Cardiac muscle cell (in vitro differentiated cells and primary cell): ENCODE measurements around the gene TP53. TPM values are rescaled to one million over a fixed set of nuclear protein-coding genes. Genes with fewer than 3 reads are reported as not detected.
"Not testable (repeated sequence)": the region's sequence is repeated elsewhere in the genome, so short reads cannot be mapped to it uniquely, and the experiment has no call there.

Experiments
- DNase-seq, 2 donors: peaks; one replicate each; pipeline versions ENCODE4 v3.0.0 to v3.0.0-alpha.2; 2010 to 2017; ENCODE audit warnings: low read depth in 1 of 2, low spot score in 1 of 2
- H3K27ac ChIP-seq: fragments of 200-600 bp; sonication (generic); 2 replicates; pipeline ENCODE4 v1.5.1; 2016
- H3K27me3 ChIP-seq: fragments of 200-600 bp; sonication (generic); 2 replicates; pipeline ENCODE4 v1.6.0; 2016; ENCODE audit warnings: control low read depth
- H3K36me3 ChIP-seq: fragments of 200-600 bp; sonication (generic); 2 replicates; pipeline ENCODE4 v1.5.1; 2016; ENCODE audit warnings: control low read depth
- H3K4me1 ChIP-seq: fragments of 200-600 bp; sonication (generic); 2 replicates; pipeline ENCODE4 v1.8.1; 2017; ENCODE audit warnings: low read depth, mild to moderate bottlenecking, mixed run types
- H3K4me3 ChIP-seq: fragments of 200-600 bp; sonication (generic); 2 replicates; pipeline ENCODE4 v1.5.1; 2016; ENCODE audit warnings: mild to moderate bottlenecking
- H3K9me3 ChIP-seq: fragments of 200-600 bp; sonication (generic); 2 replicates; pipeline ENCODE4 v1.5.1; 2017; ENCODE audit warnings: low read depth, mild to moderate bottlenecking, control low read depth
- polyA plus RNA-seq: library from polyadenylated mRNA; unstranded; fragments of >200 nt; fragmentation: Nextera tagmentation; extraction: Ambion mirVana; gene quantifications from 2 replicates; pipeline ENCODE4 v1.2.1, GENCODE V29; 2016
- total RNA-seq: library from RNA; depleted of rRNA; stranded (reverse); fragments of >200 nt; gene quantifications from 2 replicates; pipeline ENCODE4 v1.2.3, GENCODE V29; 2016
- TF ChIP-seq, protein P1 (sequence below): IDR thresholded peaks from 2 replicates; pipeline ENCODE4 v1.5.1; 2012; ENCODE audit warnings: low read depth, mild to moderate bottlenecking, low read length

TP53 gene
- total and polyA plus RNA-seq, 2 experiments from 2014 or later = 25.4 to 28.9 TPM

- Histone ChIP-seq H3K36me3 (no peaks in the 10 kb centered on the region), H3K9me3 (no peaks in the 10 kb centered on the region), H3K4me1 (peaks cover 16% of the 10 kb centered on the region), H3K27me3 (no peaks in the 10 kb centered on the region), H3K27ac (no peak within 1 kb of the TSS), H3K4me3 (no peak within 1 kb of the TSS)
- DNase-seq = no peak
- TF ChIP-seq, protein P1, sequence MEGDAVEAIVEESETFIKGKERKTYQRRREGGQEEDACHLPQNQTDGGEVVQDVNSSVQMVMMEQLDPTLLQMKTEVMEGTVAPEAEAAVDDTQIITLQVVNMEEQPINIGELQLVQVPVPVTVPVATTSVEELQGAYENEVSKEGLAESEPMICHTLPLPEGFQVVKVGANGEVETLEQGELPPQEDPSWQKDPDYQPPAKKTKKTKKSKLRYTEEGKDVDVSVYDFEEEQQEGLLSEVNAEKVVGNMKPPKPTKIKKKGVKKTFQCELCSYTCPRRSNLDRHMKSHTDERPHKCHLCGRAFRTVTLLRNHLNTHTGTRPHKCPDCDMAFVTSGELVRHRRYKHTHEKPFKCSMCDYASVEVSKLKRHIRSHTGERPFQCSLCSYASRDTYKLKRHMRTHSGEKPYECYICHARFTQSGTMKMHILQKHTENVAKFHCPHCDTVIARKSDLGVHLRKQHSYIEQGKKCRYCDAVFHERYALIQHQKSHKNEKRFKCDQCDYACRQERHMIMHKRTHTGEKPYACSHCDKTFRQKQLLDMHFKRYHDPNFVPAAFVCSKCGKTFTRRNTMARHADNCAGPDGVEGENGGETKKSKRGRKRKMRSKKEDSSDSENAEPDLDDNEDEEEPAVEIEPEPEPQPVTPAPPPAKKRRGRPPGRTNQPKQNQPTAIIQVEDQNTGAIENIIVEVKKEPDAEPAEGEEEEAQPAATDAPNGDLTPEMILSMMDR = no peak
Measured at GRCh38 chr17:7629939-7630571, 57.2 kb downstream of the TP53 start, which contains the start of gene SHBG. Gene SHBG, plus strand, starts transcription at chr17:7630135. Its CDS starts 38 bp downstream, at chr17:7630173.

DNA sequence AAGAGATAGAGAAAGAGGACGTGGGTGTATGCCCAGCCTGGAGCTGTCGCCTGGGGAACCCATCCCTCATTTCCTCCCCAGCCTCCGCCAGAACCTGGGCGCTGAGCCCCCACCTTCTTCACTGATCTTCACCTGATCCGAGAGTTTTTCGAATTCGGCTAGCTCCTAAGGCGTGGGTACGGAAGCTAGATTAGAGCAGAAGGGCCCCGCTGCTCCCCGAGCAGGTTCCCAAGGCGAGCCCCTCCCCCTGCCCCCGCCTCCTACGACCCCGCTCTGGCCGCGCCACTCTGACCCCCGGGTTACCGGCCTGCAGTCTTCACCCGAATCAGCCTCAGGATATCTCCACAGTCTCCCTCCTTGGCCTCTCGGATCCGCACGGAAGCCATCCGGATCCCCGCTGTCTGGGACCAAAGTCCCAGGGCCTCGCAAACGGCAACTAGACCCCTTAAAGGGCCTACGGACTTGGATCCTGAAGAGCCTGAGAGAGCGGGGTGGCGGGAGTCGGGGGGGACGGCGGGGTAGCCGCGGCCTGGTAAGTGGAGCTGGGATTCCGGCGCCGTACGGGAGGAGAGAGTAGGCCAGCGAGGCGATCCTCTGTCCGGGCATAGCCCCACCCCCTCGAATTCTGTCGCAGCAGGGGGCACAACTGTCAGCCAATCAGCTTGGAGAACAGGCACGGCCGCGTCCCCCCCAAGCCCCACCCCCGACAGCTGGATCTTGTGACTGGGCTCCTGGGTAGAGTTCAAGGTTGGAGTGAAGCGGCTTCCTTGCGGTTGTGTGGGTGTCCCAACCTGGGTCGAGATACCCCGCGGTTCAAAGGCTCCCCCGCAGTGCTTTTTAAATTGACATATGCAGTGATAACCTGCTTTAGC lies 59.8 kb downstream of the TP53 start, which contains the start of gene SAT2:
TSS of gene SAT2 (minus strand) at position 572 of the 872 bp plus-strand sequence. CDS start at position 386, 186 bp downstream.
- TF ChIP-seq, protein P1 = no peak
- H3K4me1 ChIP-seq = peaks cover 9% of the 10 kb centered on the region
- peak; percentile 96 to 98 for DNase-seq
- no peaks in the 10 kb centered on the region for H3K36me3 ChIP-seq
- H3K4me3 ChIP-seq = peak within 1 kb of the TSS; percentile 65
- H3K27ac ChIP-seq = peak within 1 kb of the TSS; percentile 97
- H3K9me3 ChIP-seq = no peaks in the 10 kb centered on the region
- H3K27me3 ChIP-seq = no peaks in the 10 kb centered on the region

DNA sequence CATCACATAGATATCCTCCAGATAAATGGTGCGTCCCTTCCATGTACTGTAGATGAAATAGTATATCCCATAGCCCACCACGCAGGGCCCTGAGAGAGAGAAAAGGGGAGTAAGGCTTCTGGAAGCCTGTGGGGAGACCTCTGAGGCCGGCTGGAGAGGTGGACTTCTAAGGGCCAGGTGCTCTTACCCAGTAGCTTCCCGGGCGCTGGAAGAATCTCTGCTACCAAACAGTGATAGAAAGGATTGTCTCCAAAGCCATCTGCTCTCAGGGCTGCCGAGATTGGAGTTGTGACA lies 60.4 kb downstream of the TP53 start:
- peak in 1 of 2 donors; percentile 21 for DNase-seq
- no peaks in the 10 kb centered on the region for H3K36me3 ChIP-seq
- no peaks in the 10 kb centered on the region for H3K27me3 ChIP-seq
- TF ChIP-seq, protein P1 = no peak
- peak overlapping the region; percentile 65 for H3K4me3 ChIP-seq
- no peaks in the 10 kb centered on the region for H3K9me3 ChIP-seq
- peak overlapping the region; percentile 97 for H3K27ac ChIP-seq
- peaks cover 9% of the 10 kb centered on the region for H3K4me1 ChIP-seq

DNA sequence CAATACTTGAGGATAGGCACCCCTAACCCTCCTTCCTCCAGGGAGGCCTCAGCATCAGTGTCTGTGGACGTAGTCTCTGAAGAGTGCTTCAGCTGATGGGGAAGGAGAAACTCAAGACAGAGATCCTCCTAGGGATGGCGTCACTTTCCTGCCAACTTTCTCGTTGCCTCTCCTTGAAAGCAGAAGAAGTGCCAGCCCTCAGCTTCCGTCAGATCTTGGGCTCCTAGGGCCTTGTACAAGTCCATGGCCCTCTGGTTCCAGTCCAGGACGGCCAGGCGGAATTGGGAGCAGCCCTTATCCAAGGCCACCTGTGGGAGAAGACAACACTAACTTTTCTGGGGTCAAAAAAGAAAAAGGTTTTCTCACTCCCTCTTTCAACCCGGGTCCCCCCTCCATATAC lies 61.0 kb downstream of the TP53 start:
- peak overlapping the region; percentile 97 for H3K27ac ChIP-seq
- TF ChIP-seq, protein P1 = no peak
- no peaks in the 10 kb centered on the region for H3K27me3 ChIP-seq
- no peak for DNase-seq
- no peaks in the 10 kb centered on the region for H3K9me3 ChIP-seq
- H3K36me3 ChIP-seq = no peaks in the 10 kb centered on the region
- peak overlapping the region; percentile 65 for H3K4me3 ChIP-seq
- peaks cover 9% of the 10 kb centered on the region for H3K4me1 ChIP-seq

GRCh38 chr17:7625749-7626148 lies 61.5 kb downstream of the TP53 start:
- H3K9me3 ChIP-seq, DNase-seq, H3K27me3 ChIP-seq, H3K27ac ChIP-seq, H3K36me3 ChIP-seq, H3K4me3 ChIP-seq, H3K4me1 ChIP-seq: not testable (repeated sequence)

DNA sequence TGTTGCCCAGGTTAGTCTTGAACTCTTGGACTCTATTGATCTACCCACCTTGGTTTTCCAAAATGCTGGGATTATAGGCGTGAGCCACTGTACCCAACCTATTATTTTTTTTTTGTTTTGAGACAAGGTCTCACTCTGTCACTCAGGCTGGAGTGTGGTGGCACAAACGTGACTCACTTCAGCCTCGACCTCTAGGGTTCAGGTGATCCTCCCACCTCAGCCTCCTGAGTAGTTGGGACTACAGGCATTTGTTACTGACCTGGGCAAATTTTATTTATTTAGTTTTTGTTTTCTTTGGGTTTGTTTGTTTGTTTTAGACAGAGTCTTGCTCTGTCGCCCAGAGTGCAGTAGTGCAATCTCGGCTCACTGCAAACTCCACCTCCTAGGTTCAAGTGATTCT lies 63.6 kb downstream of the TP53 start:
- TF ChIP-seq, protein P1 = no peak
- no peak for DNase-seq
- Histone ChIP-seq H3K9me3 (no peaks in the 10 kb centered on the region), H3K27ac (no peak overlapping the region), H3K27me3 (no peaks in the 10 kb centered on the region), H3K4me1 (peaks cover 9% of the 10 kb centered on the region), H3K4me3 (no peak overlapping the region), H3K36me3 (no peaks in the 10 kb centered on the region)
